ENCODE data around the gene NIT1.

Gene NIT1

DNA sequence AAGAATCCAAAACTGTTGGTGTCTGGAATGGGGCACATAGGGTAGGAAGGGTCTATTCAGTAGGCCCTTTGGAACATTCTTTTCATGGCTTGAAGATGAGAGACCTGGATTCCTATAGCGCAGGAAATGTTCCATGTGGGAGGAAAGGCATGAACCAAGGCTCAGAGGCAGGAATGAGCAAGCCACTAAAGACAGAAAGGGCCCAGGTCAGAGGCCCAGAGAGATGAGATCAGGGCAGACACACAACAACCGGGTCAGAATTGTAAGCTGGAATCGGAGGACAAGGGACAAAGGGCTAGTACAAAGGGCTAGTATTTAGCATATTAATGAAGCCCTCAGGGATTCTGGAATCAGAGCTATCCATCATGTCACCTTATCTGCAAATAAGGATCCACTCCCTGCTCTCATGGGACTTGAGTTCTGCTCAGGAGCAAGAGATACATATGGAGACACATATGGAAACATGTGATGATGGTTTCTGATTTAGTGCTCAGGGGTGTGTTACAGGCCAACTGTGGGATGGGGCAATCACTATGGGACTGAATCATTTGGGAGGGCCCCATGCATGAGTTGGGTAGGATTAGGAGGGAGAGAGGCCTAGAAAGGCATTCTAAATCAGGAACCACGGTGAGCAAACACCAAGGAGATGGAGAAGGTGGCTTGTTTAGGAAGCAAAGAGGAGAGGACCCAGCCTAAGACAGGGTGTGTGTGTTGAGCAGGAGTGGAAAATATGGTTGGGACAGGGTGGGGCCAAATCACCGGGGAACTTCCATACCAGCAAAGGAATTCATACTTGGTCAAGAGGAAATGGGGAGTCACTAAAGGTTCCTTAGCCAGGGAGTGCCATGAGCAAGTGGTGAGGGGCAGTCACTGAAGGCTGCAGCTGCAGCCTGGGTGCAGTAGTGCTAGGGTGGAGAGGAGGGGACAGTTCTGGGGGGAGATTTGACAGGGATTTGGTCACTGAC lies 37.2 kb upstream of the NIT1 start:
- H3K4me1 ChIP-seq (ENCODE audit: low read length), result no peaks in the 10 kb centered on the region
- H3K27ac ChIP-seq (ENCODE audit: low read length), result no peak overlapping the region
- no peak for DNase-seq
- no peaks in the 10 kb centered on the region for H4K20me1 ChIP-seq (ENCODE audit: insufficient read depth, low read length)
- no peaks in the 10 kb centered on the region for H3K9me3 ChIP-seq (replicated peaks; ENCODE audit: insufficient read depth, low read length)
- H3K9me2 ChIP-seq (replicated peaks; ENCODE audit: insufficient read depth, low read length), result no peaks in the 10 kb centered on the region
- H3K4me3 ChIP-seq (ENCODE audit: low read length), result no peak overlapping the region
- no peaks in the 10 kb centered on the region for H3K79me2 ChIP-seq (ENCODE audit: low read length)
- H2AFZ ChIP-seq (ENCODE audit: low read length), result no peak overlapping the region
- H3K27me3 ChIP-seq (replicated peaks; ENCODE audit: insufficient read depth, low read length), result no peaks in the 10 kb centered on the region
- no peak overlapping the region for H3K4me2 ChIP-seq (ENCODE audit: low read depth, low read length)
- no peaks in the 10 kb centered on the region for H3F3A ChIP-seq (ENCODE audit: insufficient read depth, low read length)
- H3K9ac ChIP-seq (ENCODE audit: low read length), result no peak overlapping the region
- TF ChIP-seq EZH2phosphoT487 (IDR thresholded peaks at IDR 0.05; ENCODE audit: low read length) (no peak), EZH2 (optimal IDR thresholded peaks at IDR 0.05; ENCODE audit: low read depth, low read length) (no peak)
- TF ChIP-seq, protein P1, sequence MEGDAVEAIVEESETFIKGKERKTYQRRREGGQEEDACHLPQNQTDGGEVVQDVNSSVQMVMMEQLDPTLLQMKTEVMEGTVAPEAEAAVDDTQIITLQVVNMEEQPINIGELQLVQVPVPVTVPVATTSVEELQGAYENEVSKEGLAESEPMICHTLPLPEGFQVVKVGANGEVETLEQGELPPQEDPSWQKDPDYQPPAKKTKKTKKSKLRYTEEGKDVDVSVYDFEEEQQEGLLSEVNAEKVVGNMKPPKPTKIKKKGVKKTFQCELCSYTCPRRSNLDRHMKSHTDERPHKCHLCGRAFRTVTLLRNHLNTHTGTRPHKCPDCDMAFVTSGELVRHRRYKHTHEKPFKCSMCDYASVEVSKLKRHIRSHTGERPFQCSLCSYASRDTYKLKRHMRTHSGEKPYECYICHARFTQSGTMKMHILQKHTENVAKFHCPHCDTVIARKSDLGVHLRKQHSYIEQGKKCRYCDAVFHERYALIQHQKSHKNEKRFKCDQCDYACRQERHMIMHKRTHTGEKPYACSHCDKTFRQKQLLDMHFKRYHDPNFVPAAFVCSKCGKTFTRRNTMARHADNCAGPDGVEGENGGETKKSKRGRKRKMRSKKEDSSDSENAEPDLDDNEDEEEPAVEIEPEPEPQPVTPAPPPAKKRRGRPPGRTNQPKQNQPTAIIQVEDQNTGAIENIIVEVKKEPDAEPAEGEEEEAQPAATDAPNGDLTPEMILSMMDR (IDR thresholded peaks at IDR 0.05; ENCODE audit: low read length), result no peak
- no peaks in the 10 kb centered on the region for H3K36me3 ChIP-seq (replicated peaks; ENCODE audit: insufficient read depth, low read length)

DNA sequence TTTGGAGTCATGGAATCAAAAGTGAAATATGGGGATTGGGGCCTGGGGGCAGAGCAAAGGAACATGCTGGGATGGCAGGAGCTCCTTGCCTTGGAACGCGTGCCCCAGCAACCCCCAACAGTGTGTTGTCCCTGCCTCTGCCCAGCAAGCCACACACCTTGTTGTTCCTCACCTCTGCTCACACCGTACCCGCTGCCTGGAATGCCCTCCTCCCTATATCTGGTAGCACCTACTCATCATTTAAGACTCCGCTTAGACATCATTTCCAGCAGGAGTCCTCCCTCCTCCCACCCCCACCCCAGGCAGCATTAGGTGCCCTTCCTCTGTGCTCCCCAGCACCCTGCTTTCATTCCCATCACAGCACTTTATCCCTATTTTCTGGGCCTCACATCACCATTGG lies 36.4 kb upstream of the NIT1 start:
- Histone ChIP-seq H3K27ac (ENCODE audit: low read length) (no peak overlapping the region), H3K4me1 (ENCODE audit: low read length) (no peaks in the 10 kb centered on the region)
- TF ChIP-seq, protein P1 (IDR thresholded peaks at IDR 0.05; ENCODE audit: low read length), result no peak
- no peak for TF ChIP-seq EZH2 (optimal IDR thresholded peaks at IDR 0.05; ENCODE audit: low read depth, low read length)
- TF ChIP-seq EZH2phosphoT487 (IDR thresholded peaks at IDR 0.05; ENCODE audit: low read length), result no peak

DNA sequence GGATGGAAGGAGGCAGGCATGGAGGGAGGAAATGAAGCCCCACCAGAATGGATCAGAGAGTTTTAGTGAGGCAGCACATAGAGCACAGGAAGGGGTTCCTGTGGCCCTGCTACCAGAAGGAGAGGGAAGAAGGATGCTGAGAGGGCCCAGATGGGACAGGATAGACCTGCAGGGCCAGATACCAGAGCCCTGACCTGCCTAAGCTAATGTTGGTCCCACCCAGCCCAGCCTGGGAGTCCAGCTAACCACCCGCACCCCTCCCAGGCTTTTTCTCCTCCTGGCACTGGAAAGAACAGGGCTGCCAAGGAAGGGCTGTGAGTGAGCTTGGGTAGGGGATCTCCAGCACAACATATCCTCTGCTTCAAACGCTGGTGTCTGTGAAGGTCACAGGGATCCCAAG lies 35.4 kb upstream of the NIT1 start:
- Histone ChIP-seq H3K36me3 (replicated peaks; ENCODE audit: insufficient read depth, low read length) (no peaks in the 10 kb centered on the region), H4K20me1 (ENCODE audit: insufficient read depth, low read length) (no peaks in the 10 kb centered on the region), H3K4me3 (ENCODE audit: low read length) (no peak overlapping the region), H3K4me2 (ENCODE audit: low read depth, low read length) (no peak overlapping the region), H3F3A (ENCODE audit: insufficient read depth, low read length) (no peaks in the 10 kb centered on the region), H3K27me3 (replicated peaks; ENCODE audit: insufficient read depth, low read length) (no peaks in the 10 kb centered on the region), H3K4me1 (ENCODE audit: low read length) (no peaks in the 10 kb centered on the region), H3K9ac (ENCODE audit: low read length) (no peak overlapping the region), H3K9me2 (replicated peaks; ENCODE audit: insufficient read depth, low read length) (no peaks in the 10 kb centered on the region), H3K79me2 (ENCODE audit: low read length) (no peaks in the 10 kb centered on the region), H3K9me3 (replicated peaks; ENCODE audit: insufficient read depth, low read length) (no peaks in the 10 kb centered on the region), H3K27ac (ENCODE audit: low read length) (no peak overlapping the region), H2AFZ (ENCODE audit: low read length) (no peak overlapping the region)
- TF ChIP-seq, protein P1 (IDR thresholded peaks at IDR 0.05; ENCODE audit: low read length), result no peak
- TF ChIP-seq EZH2 (optimal IDR thresholded peaks at IDR 0.05; ENCODE audit: low read depth, low read length) (no peak), EZH2phosphoT487 (IDR thresholded peaks at IDR 0.05; ENCODE audit: low read length) (no peak)
- DNase-seq, result no peak

More for the DNA sequence above, 36.4 kb upstream of the NIT1 start:
- H2AFZ ChIP-seq (ENCODE audit: low read length), result no peak overlapping the region
- H3K4me3 ChIP-seq (ENCODE audit: low read length), result no peak overlapping the region
- no peaks in the 10 kb centered on the region for H3K79me2 ChIP-seq (ENCODE audit: low read length)
- H3K36me3 ChIP-seq (replicated peaks; ENCODE audit: insufficient read depth, low read length), result no peaks in the 10 kb centered on the region
- DNase-seq, result no peak
- H3K4me2 ChIP-seq (ENCODE audit: low read depth, low read length), result no peak overlapping the region
- H3K9me3 ChIP-seq (replicated peaks; ENCODE audit: insufficient read depth, low read length), result no peaks in the 10 kb centered on the region
- no peaks in the 10 kb centered on the region for H4K20me1 ChIP-seq (ENCODE audit: insufficient read depth, low read length)
- no peaks in the 10 kb centered on the region for H3K27me3 ChIP-seq (replicated peaks; ENCODE audit: insufficient read depth, low read length)
- no peak overlapping the region for H3K9ac ChIP-seq (ENCODE audit: low read length)
- H3K9me2 ChIP-seq (replicated peaks; ENCODE audit: insufficient read depth, low read length), result no peaks in the 10 kb centered on the region
- no peaks in the 10 kb centered on the region for H3F3A ChIP-seq (ENCODE audit: insufficient read depth, low read length)

Measured in MM.1S (cell line).